GM18520 (cell line): ENCODE data around the gene TERC.

Source experiments
- ATAC-seq: cut with Tn5 transposase; IDR thresholded peaks from one replicate; pipeline ENCODE4 v1.9.1; 2021; ENCODE audit not compliant: unreplicated experiment

TERC gene

GRCh38 chr3:169764882-169765612, at the start of gene TERC:
Gene TERC (minus strand): TSS chr3:169765060.
- peak; percentile 71 for ATAC-seq

- ATAC-seq = peak; percentile 76
These were observed 49.1 kb upstream of the TERC start for GRCh38 chr3:169813757-169814517.

- no peak for ATAC-seq
These were observed 48.4 kb upstream of the TERC start for GRCh38 chr3:169813278-169813677.

GRCh38 chr3:169812332-169813235, 47.7 kb upstream of the TERC start, which contains the start of the genes LRRC34 and LRRIQ4:
Gene LRRC34 (minus strand): TSS chr3:169812904. CDS start chr3:169812548, 356 bp downstream.
Gene LRRIQ4 (plus strand): TSS chr3:169812870. CDS start chr3:169821922, 9,052 bp downstream.
- ATAC-seq = peak; percentile 54

GRCh38 chr3:169811631-169812331, 46.9 kb upstream of the TERC start:
- ATAC-seq = no peak

GRCh38 chr3:169809230-169809795, 44.5 kb upstream of the TERC start:
- ATAC-seq = no peak

- no peak for ATAC-seq
These were observed 39.8 kb upstream of the TERC start for GRCh38 chr3:169804681-169805080.

- no peak for ATAC-seq
These were observed 27.5 kb upstream of the TERC start for GRCh38 chr3:169792359-169792758.

GRCh38 chr3:169790687-169791429, 26.0 kb upstream of the TERC start:
- ATAC-seq = no peak

- ATAC-seq = no peak
These were observed 25.4 kb upstream of the TERC start for GRCh38 chr3:169790219-169790618.

GRCh38 chr3:169787791-169788190, 22.9 kb upstream of the TERC start:
- ATAC-seq = no peak

- ATAC-seq = no peak
These were observed 22.3 kb upstream of the TERC start for GRCh38 chr3:169787120-169787519.

GRCh38 chr3:169781209-169781855, 16.5 kb upstream of the TERC start:
- ATAC-seq = no peak

GRCh38 chr3:169780742-169781141, 15.9 kb upstream of the TERC start:
- ATAC-seq = no peak

- no peak for ATAC-seq
These were observed 13.0 kb upstream of the TERC start for GRCh38 chr3:169777822-169778221.

- no peak for ATAC-seq
These were observed 9.3 kb upstream of the TERC start for GRCh38 chr3:169774186-169774585.

- peak; percentile 77 for ATAC-seq
These were observed 8.3 kb upstream of the TERC start, which contains the start of gene MYNN for GRCh38 chr3:169772897-169773816. Gene MYNN (plus strand): TSS chr3:169773396. CDS start chr3:169774296, 900 bp downstream.
